Activated CD4-positive, alpha-beta T cell treated with anti-CD3 and anti-CD28 coated beads for 36 hours (primary cell): ENCODE data around the gene ACTG2. TPM values are rescaled to one million over a fixed set of nuclear protein-coding genes. Genes with fewer than 3 reads are reported as not detected.

Source experiments
- ATAC-seq: fragments of 200-7000 bp; cut with Tn5 transposase; one replicate; pipeline ENCODE4 v1.10.0; 2021; ENCODE audit warnings: mild to moderate bottlenecking, moderate library complexity
- CTCF ChIA-PET: fragments of 350-600 bp; sonication (Branson Sonifier 250); formaldehyde crosslinking; loops from one replicate; lab custom pipeline; 2021; ENCODE audit warnings: antibody characterized with exemption; lab: Charles Lee
- POLR2A ChIA-PET: fragments of 350-600 bp; sonication (Branson Sonifier 250); formaldehyde crosslinking; loops from one replicate; lab custom pipeline; 2021; ENCODE audit warnings: antibody characterized with exemption, inconsistent platforms; lab: Charles Lee
- DNase-seq: peaks from one replicate; pipeline ENCODE4 v3.0.0-alpha.2; 2020
- H3K27ac Mint-ChIP-seq: one replicate; pipeline ENCODE4 v1.8.0; 2021; ENCODE audit warnings: mixed read lengths
- H3K27me3 Mint-ChIP-seq: one replicate; pipeline ENCODE4 v1.8.0; 2021; ENCODE audit warnings: mixed read lengths
- H3K36me3 Mint-ChIP-seq: one replicate; pipeline ENCODE4 v1.8.0; 2021; ENCODE audit warnings: low read depth, mixed read lengths
- H3K4me1 Mint-ChIP-seq: one replicate; pipeline ENCODE4 v1.8.0; 2021; ENCODE audit warnings: mixed read lengths
- H3K4me3 Mint-ChIP-seq: one replicate; pipeline ENCODE4 v1.8.0; 2021; ENCODE audit warnings: mild to moderate bottlenecking, moderate library complexity, mixed read lengths
- H3K9me3 Mint-ChIP-seq: one replicate; pipeline ENCODE4 v1.8.0; 2021; ENCODE audit warnings: low read depth, mixed read lengths
- intact Hi-C, 2 experiments: fragments of 100-400 bp; cut with DNase I in 1 of 2; cut with micrococcal nuclease in 1 of 2; formaldehyde crosslinking; loops; one replicate each; pipeline versions ENCODE4 v1.14.2 to v1.15.1; 2022 to 2024; cut with DNase I, micrococcal nuclease
- total RNA-seq, 2 experiments: library from RNA; stranded (reverse); gene quantifications; one replicate each; pipeline ENCODE4 v1.2.3, GENCODE V29; 2021

ACTG2 gene
- total RNA-seq, 2 experiments from 2014 or later, result 0.14 TPM; not detected in 1

GRCh38 chr2:73893764-73894474, 1.1 kb downstream of the ACTG2 start:
- intact Hi-C loops, result loop anchor here in 1 of 2 experiments (2.0 to 10.0 kb wide), 2 partner anchors 63 to 209 kb away; no protein-coding TSS in a partner anchor
- ATAC-seq (no peak), DNase-seq (no peak)
- Mint-ChIP-seq H3K9me3 (no peaks in the 10 kb centered on the region), H3K27me3 (peaks cover 3% of the 10 kb centered on the region), H3K4me3 (no peak overlapping the region), H3K4me1 (peaks cover 33% of the 10 kb centered on the region), H3K36me3 (no peaks in the 10 kb centered on the region), H3K27ac (no peak overlapping the region)
- CTCF ChIA-PET, result interaction anchor here (0.7 to 1.5 kb wide), 2 partner anchors 11 to 63 kb away, joined by 3 to 4 read pairs; no protein-coding TSS in a partner anchor
- POLR2A ChIA-PET, result no interaction called here

- ATAC-seq, result no peak
- ChIA-PET POLR2A (interaction anchor here (0.6 kb wide), 1 partner anchor 108 kb away, joined by 3 read pairs; no protein-coding TSS in a partner anchor), CTCF (interaction anchor here (0.7 to 1.5 kb wide), 2 partner anchors 12 to 64 kb away, joined by 3 to 4 read pairs; no protein-coding TSS in a partner anchor)
- no peak overlapping the region for H3K27ac Mint-ChIP-seq
- H3K36me3 Mint-ChIP-seq, result no peaks in the 10 kb centered on the region
- H3K4me1 Mint-ChIP-seq, result peaks cover 33% of the 10 kb centered on the region
- no peaks in the 10 kb centered on the region for H3K9me3 Mint-ChIP-seq
- no peak for DNase-seq
- H3K27me3 Mint-ChIP-seq, result peaks cover 3% of the 10 kb centered on the region
- intact Hi-C loops, result loop anchor here in 1 of 2 experiments (2.0 to 10.0 kb wide), 2 partner anchors 64 to 210 kb away; no protein-coding TSS in a partner anchor
- no peak overlapping the region for H3K4me3 Mint-ChIP-seq
Observed at GRCh38 chr2:73894475-73894850, 1.7 kb downstream of the ACTG2 start.

GRCh38 chr2:73894877-73895276, 2.1 kb downstream of the ACTG2 start:
- intact Hi-C loops, result loop anchor here (2.0 to 10.0 kb wide), 3 partner anchors 38 to 210 kb away; no protein-coding TSS in a partner anchor
- Mint-ChIP-seq H3K9me3 (no peaks in the 10 kb centered on the region), H3K36me3 (no peaks in the 10 kb centered on the region), H3K27ac (no peak overlapping the region), H3K27me3 (peaks cover 3% of the 10 kb centered on the region), H3K4me3 (no peak overlapping the region), H3K4me1 (peaks cover 33% of the 10 kb centered on the region)
- CTCF ChIA-PET, result interaction anchor here (0.7 to 1.5 kb wide), 2 partner anchors 12 to 26 kb away, joined by 3 to 4 read pairs; no protein-coding TSS in a partner anchor
- ATAC-seq, result no peak
- POLR2A ChIA-PET, result interaction anchor here (0.6 kb wide), 1 partner anchor 107 kb away, joined by 3 read pairs; no protein-coding TSS in a partner anchor
- DNase-seq, result no peak

- Mint-ChIP-seq H3K27ac (no peak overlapping the region), H3K9me3 (no peaks in the 10 kb centered on the region), H3K4me3 (no peak overlapping the region), H3K36me3 (no peaks in the 10 kb centered on the region), H3K27me3 (no peaks in the 10 kb centered on the region), H3K4me1 (peaks cover 33% of the 10 kb centered on the region)
- intact Hi-C loops, result loop anchor here (2.0 to 10.0 kb wide), 3 partner anchors 38 to 211 kb away; no protein-coding TSS in a partner anchor
- ChIA-PET POLR2A (no interaction called here), CTCF (interaction anchor here (0.7 kb wide), 1 partner anchor 25 kb away, joined by 3 read pairs; no protein-coding TSS in a partner anchor)
- ATAC-seq, result peak; percentile 42
- peak; percentile 30 for DNase-seq
Observed at GRCh38 chr2:73895473-73895872, 2.7 kb downstream of the ACTG2 start.

GRCh38 chr2:73896362-73897239, 3.8 kb downstream of the ACTG2 start:
- POLR2A ChIA-PET, result interaction anchor here (0.6 to 1.2 kb wide), 2 partner anchors 9 to 36 kb away, joined by 3 read pairs; no protein-coding TSS in a partner anchor
- intact Hi-C loops, result loop anchor here (5.0 to 10.0 kb wide), 2 partner anchors 39 to 212 kb away; no protein-coding TSS in a partner anchor
- H3K4me3 Mint-ChIP-seq, result no peak overlapping the region
- no peaks in the 10 kb centered on the region for H3K36me3 Mint-ChIP-seq
- H3K27me3 Mint-ChIP-seq, result no peaks in the 10 kb centered on the region
- H3K4me1 Mint-ChIP-seq, result peaks cover 33% of the 10 kb centered on the region
- CTCF ChIA-PET, result interaction anchor here (0.6 to 0.9 kb wide), 4 partner anchors 22 to 361 kb away, joined by 3 to 8 read pairs (median 3); no protein-coding TSS in a partner anchor
- H3K27ac Mint-ChIP-seq, result peak overlapping the region; percentile 56
- H3K9me3 Mint-ChIP-seq, result no peaks in the 10 kb centered on the region
- peak; percentile 66 for DNase-seq
- ATAC-seq, result peak; percentile 88

GRCh38 chr2:73897240-73897583, 4.4 kb downstream of the ACTG2 start:
- Mint-ChIP-seq H3K27me3 (no peaks in the 10 kb centered on the region), H3K4me3 (no peak overlapping the region), H3K36me3 (no peaks in the 10 kb centered on the region), H3K27ac (peak overlapping the region; percentile 13), H3K4me1 (peaks cover 33% of the 10 kb centered on the region), H3K9me3 (no peaks in the 10 kb centered on the region)
- ATAC-seq (no peak), DNase-seq (no peak)
- CTCF ChIA-PET, result interaction anchor here (0.7 to 0.9 kb wide), 2 partner anchors 22 to 361 kb away, joined by 3 read pairs; no protein-coding TSS in a partner anchor
- POLR2A ChIA-PET, result interaction anchor here (1.2 kb wide), 1 partner anchor 10 kb away, joined by 3 read pairs; no protein-coding TSS in a partner anchor
- intact Hi-C loops, result loop anchor here (5.0 to 10.0 kb wide), 2 partner anchors 40 to 212 kb away; no protein-coding TSS in a partner anchor

GRCh38 chr2:73897934-73898333, 5.1 kb downstream of the ACTG2 start:
- ATAC-seq, result no peak
- Mint-ChIP-seq H3K4me1 (peaks cover 33% of the 10 kb centered on the region), H3K9me3 (no peaks in the 10 kb centered on the region), H3K27ac (no peak overlapping the region), H3K4me3 (no peak overlapping the region), H3K27me3 (no peaks in the 10 kb centered on the region), H3K36me3 (no peaks in the 10 kb centered on the region)
- CTCF ChIA-PET, result interaction anchor here (0.6 kb wide), 1 partner anchor 157 kb away, joined by 3 read pairs; no protein-coding TSS in a partner anchor
- DNase-seq, result no peak
- POLR2A ChIA-PET, result no interaction called here
- intact Hi-C loops, result loop anchor here (5.0 to 10.0 kb wide), 2 partner anchors 41 to 213 kb away; no protein-coding TSS in a partner anchor

GRCh38 chr2:73899801-73900336, 7.1 kb downstream of the ACTG2 start:
- CTCF ChIA-PET, result no interaction called here
- intact Hi-C loops, result loop anchor here (5.0 to 10.0 kb wide), 3 partner anchors 43 to 215 kb away; no protein-coding TSS in a partner anchor

GRCh38 chr2:73901143-73901542, 8.3 kb downstream of the ACTG2 start:
- Mint-ChIP-seq H3K27me3 (no peaks in the 10 kb centered on the region), H3K4me1 (peaks cover 15% of the 10 kb centered on the region), H3K27ac (no peak overlapping the region), H3K36me3 (no peaks in the 10 kb centered on the region), H3K9me3 (no peaks in the 10 kb centered on the region), H3K4me3 (no peak overlapping the region)
- POLR2A ChIA-PET, result no interaction called here
- intact Hi-C loops, result loop anchor here in 1 of 2 experiments (10.0 kb wide), 1 partner anchor 204 kb away; no protein-coding TSS in a partner anchor
- DNase-seq, result no peak
- CTCF ChIA-PET, result no interaction called here
- ATAC-seq, result no peak

More at GRCh38 chr2:73899801-73900336, 7.1 kb downstream of the ACTG2 start:
- Mint-ChIP-seq H3K4me3 (no peak overlapping the region), H3K27ac (no peak overlapping the region), H3K36me3 (no peaks in the 10 kb centered on the region), H3K27me3 (no peaks in the 10 kb centered on the region), H3K9me3 (no peaks in the 10 kb centered on the region), H3K4me1 (peaks cover 27% of the 10 kb centered on the region)
- POLR2A ChIA-PET, result no interaction called here
- DNase-seq, result no peak
- ATAC-seq, result no peak

- H3K4me1 Mint-ChIP-seq, result peaks cover 4% of the 10 kb centered on the region
- H3K27ac Mint-ChIP-seq, result no peak overlapping the region
- H3K9me3 Mint-ChIP-seq, result no peaks in the 10 kb centered on the region
- H3K36me3 Mint-ChIP-seq, result no peaks in the 10 kb centered on the region
- no peak overlapping the region for H3K4me3 Mint-ChIP-seq
- intact Hi-C loops, result loop anchor here in 1 of 2 experiments (10.0 kb wide), 1 partner anchor 203 kb away; no protein-coding TSS in a partner anchor
- CTCF ChIA-PET, result interaction anchor here (1.2 kb wide), 1 partner anchor 78 kb away, joined by 3 read pairs; no protein-coding TSS in a partner anchor
- no peak for DNase-seq
- no peak for ATAC-seq
- POLR2A ChIA-PET, result no interaction called here
- H3K27me3 Mint-ChIP-seq, result no peaks in the 10 kb centered on the region
Observed at GRCh38 chr2:73902284-73902683, 9.5 kb downstream of the ACTG2 start.
